AG08396 (cell line): ENCODE data around the gene NOP16.
A peak's percentile ranks its signal among the peaks of the same experiment; 100 is the strongest.

Source experiments
- DNase-seq: peaks from one replicate; pipeline ENCODE4 v3.0.0; 2012; ENCODE audit warnings: low spot score, mixed read lengths

The NOP16 gene, protein sequence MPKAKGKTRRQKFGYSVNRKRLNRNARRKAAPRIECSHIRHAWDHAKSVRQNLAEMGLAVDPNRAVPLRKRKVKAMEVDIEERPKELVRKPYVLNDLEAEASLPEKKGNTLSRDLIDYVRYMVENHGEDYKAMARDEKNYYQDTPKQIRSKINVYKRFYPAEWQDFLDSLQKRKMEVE

DNA sequence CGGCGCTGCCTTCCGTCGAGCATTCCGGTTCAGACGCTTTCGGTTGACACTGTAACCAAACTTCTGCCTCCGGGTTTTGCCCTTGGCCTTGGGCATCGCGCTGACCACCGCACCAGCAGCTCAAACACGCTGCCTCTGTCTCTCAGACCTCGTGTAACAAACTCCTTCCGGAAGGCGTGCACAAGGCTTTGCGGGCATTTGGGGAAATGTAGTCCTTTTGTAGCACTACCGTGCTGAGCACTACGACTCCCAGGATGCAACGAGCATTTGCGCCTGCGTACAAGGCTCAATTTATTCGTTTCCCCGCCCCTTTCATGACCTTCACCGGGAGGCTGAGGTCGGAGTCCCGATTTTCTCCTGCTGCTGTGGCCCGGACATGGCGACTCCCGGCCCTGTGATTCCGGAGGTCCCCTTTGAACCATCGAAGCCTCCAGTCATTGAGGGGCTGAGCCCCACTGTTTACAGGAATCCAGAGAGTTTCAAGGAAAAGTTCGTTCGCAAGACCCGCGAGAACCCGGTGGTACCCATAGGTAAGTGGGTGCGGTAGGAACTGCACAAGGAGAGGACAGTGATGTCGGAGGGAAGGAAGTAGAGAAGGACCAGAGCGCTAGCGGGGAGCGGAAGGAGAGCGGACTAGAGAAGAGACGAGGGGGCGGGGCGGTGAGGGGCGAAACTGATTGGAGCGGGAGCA, at the start of gene NOP16, which contains the start of gene HIGD2A:
Gene NOP16, minus strand, starts transcription at position 155 of the 691 bp plus-strand sequence. Its CDS starts 59 bp downstream, at position 96.
Gene HIGD2A, plus strand, starts transcription at position 308 of the 691 bp plus-strand sequence. Its CDS starts 69 bp downstream, at position 377.
- DNase-seq = peak; percentile 97

DNA sequence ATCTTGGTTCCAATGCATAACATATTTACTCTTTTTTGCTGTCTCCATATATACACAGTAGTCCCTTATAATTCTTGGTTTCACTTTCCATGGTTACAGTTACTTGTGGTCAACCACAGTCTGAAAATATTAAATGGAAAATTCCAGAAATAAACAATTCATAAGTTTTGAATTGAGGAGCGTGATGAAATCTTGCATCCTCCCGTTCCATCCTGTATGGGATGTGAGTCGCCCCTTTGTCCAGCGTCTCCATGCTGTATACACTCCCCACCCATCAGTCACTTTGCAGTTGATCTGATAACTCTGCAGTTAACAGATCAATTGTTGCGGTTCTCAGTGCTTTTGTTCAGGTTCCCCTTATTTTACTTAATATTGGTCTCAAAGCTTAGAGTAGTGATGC, 48.3 kb upstream of the NOP16 start:
- DNase-seq = peak; percentile 65

DNA sequence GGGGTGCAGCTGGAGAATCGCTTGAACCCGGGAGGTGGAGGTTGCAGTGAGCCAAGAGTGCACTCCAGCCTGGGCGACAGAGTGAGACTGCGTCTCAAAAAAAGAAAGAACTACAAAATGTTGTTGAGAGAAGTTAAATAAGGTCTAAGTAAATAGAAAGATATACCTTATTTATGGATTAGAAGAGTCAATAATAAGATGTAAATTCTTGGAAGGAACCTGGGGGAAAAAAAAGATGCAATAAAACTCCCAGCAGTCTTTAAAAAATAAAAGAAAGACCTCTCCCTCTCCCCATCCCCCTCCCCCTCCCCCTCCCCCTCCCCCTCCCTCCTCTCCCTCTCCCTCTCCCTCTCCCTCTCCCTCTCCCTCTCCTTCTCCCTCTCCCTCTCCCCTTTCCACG, 44.3 kb upstream of the NOP16 start:
- DNase-seq = no peak

DNA sequence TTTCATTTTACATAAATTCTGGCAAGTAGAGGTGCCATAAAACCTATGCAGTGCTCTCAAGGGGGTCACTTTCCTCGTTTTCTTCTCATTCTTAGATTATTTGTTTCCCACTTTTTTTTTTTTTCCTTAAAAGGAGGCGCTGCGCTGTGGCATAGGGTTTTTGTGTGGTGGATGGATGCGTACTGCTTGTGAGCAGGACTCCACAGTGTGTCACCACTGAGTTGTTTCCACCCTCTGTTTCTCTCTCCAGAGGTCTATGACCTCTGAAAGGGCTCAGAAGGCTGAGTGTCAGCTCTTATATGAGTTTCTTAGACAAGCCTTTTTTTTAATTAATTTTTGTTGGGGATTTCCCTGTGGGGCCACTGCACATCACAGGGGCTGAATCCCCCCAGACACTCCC, 41.6 kb upstream of the NOP16 start:
- no peak for DNase-seq

DNA sequence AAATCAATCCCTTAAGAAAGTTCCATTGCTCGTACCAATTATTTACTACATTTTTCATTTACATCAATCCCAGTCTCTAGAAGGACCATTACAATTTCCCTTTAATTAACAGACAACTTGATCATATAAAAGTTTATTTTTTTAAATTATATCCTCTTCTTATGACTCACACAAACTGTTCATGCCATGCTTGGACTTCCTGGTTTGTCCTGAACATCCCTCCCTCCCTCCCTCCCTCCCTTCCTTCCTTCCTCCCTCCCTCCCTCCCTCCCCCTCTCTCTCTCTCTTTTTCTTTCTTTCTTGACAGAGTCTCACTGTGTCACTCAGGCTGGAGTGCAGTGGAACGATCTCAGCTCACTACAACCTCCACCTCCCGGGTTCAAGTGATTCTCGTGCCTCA, 39.6 kb upstream of the NOP16 start:
- DNase-seq = peak; percentile 44

DNA sequence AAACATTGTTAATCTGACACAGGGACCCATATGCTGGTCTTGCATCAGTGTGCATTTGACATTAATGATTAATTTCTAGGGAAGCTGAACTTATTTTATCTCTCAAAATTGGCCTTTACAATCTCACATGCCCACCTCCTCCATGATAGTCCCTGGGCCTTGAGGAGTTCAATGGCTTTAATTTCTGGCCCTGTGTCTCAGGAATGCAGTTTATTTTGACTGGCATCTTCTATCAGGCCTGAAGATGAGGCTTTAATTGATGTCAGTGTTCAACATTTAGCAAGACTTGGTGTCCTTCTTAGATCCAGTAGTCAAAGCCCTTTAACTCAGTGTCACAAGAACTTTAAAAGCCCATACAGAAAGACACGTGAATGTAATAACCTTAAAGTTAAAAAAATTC, 38.5 kb upstream of the NOP16 start:
- DNase-seq = no peak

DNA sequence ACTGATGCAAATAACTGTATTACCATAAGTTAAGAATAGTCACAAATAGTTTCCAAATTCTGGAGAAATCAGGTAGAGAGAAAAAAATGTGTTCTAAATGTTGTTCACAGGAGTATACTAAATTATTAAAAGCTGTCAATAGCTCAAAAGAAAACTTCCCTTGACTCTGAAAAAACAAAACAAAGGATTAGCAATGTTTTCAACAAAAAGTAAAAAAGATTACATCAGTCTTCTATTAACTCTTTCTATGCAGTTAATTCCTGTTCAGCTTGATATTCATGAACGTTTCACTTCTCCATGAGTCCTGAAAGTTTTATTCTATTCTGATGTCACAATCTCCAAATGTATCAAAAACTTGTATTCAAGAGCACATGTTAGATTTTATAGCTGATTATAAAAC, 37.4 kb upstream of the NOP16 start:
- no peak for DNase-seq

DNA sequence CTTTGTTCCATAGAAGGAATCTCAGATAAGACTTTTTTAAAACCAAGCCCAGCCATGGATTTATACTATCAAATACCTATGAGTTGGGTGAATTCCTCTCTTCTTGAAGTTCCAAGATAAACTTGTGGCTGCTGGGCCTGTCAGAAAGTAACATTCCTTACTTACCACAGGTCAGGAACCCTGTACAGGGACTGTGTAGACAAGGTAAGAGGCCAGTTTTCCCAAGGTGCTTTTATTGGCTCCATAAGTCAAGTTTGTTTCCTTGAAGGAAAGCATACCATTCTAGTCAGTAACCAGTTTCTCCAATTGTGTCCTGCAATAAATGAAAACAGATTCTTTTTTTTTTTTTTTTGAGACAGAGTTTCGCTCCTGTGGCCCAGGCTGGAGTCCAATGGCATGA, 36.7 kb upstream of the NOP16 start:
- no peak for DNase-seq

DNA sequence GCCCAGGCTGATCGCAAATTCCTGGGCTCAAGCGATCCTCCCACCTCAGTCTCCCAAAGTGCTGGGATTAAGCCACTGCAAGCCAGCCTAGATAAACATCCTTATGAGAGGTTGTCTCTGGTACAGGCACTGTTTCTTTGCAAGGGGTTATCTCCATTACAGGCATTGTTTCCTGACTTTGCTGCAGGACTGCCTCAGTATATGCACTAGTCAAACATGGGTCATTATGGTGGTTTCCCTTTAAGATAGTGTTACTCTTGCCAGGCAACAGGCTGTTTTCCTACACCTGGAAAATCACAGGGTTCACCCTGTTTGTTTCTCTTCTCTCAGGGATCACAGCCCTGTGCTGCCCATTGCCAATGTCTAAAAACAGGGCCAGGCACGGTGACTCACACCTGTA, 35.8 kb upstream of the NOP16 start:
- DNase-seq = no peak

DNA sequence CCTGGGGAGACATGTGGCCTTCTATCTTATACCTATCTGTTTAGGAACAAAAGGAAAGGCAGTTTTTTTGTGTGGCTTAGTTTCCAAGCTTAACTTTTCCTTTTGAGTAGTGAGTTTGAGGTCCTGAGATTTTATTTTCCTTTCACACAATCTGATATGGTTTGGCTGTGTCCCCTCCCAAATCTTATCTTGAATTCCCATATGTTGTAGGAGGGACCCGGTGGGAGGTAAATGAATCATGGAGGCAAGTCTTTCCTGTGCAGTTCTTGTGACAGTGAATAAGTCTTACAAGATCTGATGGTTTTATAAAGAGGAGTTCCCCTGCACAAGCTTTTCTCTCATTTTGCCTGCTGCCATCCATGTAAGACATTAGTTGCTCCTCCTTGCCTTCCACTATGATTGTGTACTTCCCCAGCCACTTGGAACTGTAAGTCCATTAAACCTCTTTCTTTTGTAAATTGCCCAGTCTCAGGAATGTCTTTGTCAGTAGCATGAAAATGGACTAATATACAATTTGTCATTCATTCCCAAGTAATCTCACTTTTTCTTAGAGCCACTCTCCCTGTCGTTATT, 32.7 kb upstream of the NOP16 start:
- no peak for DNase-seq

DNA sequence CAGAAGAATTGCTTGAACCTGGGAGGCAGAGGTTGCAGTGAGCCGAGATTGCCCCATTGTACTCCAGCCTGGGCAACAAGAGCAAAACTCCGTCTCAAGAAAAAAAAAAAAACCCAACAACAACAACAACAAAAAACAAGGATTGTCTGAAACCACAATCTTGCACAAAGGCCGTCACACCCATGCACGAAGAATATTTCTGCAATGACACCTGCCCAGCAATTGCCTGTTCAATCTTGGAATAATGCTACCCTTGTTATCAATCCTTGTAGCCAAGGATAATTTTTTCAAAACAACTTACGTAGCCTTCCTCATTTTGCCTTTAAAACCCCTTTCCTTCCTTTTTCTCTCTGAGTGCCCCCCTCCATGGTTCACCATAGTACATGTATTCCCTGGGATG, 31.7 kb upstream of the NOP16 start:
- no peak for DNase-seq

DNA sequence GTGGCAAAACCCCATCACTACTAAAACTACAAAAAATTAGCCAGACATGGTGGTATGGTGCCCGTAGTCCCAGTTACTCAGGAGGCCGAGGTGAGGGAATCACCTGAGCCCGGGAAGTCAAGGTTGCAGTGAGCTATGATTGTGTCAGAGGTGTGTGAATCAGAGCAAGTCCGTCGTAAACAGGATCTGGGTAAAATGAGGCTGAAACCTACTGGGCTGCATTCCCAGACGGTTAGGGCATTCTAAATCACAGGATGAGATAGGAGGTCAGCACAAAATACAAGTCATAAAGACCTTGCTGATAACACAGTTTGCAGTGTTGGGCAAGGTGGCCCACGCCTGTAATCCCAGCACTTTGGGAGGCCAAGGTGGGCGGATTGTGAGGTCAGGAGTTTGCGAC, 29.9 kb upstream of the NOP16 start:
- no peak for DNase-seq

DNA sequence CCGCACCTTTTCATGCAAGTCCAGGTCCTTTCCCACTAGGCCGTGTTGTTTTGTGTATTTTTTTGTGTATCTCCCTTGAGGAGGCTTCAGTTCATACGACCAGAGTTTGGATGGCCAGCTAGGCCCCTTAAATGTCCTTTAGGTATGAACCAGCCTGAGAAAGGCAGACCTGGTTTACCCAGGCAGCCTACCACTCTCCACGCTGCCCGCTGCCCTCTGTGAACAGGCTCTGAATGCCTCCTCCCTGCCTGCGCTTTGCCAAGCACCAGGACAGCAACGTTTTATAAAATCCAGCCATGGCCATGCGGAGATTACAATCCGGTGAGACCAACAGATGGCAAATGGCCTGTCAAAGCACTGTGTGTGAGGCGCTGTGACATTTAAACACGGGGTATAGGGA, 28.6 kb upstream of the NOP16 start:
- DNase-seq = no peak

DNA sequence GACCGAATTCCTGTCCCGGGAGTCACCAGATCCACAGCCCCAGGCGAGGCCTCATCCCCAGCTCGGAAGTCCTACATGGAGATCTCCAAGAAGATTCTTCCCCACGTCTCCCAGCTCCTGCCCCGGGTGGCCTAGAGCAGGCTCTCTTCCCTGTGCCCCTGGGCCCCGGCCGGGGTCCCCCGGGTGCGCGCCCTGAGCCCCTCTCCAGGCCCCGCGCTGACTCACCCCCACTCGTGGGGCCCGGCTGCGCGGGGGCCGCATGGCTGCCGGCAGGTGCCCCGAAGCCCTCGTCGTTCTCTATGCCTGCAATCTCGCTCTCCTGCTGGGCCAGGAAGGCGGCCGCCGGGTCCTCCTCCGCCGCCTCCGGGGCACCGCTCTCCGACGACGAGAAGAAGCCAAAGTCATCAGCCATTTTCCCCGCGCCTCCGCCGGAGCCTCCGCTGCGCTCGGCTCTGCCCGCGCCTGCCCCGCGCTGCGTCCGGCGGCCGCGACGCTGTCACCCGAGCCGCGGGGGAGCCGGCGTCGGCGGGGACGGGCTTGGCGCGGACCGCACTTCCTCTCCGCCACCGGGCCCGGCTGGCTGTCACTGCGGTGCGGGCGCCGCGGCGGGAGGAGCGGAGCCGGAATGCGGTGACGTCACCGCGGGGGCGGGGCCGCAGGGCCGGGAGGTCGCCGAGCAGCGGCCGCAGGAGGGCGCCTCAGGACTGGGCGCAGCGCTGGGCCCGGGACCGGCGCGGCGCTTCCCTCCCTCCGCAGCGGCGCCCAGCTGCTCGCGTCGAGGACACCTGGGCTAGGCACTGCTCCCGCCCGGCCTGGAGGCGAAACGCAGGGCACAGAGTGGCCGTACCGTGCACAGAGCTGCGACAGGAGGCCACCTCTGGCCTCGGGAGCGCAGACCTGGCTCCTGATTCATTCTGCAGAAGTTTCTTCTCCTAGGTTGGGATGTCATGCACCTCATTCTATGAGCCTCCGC, 27.8 kb upstream of the NOP16 start, which contains the start of gene CLTB:
Gene CLTB, minus strand, starts transcription at position 588 of the 973 bp plus-strand sequence. Its CDS starts 176 bp downstream, at position 412.
- peak; percentile 97 for DNase-seq

DNA sequence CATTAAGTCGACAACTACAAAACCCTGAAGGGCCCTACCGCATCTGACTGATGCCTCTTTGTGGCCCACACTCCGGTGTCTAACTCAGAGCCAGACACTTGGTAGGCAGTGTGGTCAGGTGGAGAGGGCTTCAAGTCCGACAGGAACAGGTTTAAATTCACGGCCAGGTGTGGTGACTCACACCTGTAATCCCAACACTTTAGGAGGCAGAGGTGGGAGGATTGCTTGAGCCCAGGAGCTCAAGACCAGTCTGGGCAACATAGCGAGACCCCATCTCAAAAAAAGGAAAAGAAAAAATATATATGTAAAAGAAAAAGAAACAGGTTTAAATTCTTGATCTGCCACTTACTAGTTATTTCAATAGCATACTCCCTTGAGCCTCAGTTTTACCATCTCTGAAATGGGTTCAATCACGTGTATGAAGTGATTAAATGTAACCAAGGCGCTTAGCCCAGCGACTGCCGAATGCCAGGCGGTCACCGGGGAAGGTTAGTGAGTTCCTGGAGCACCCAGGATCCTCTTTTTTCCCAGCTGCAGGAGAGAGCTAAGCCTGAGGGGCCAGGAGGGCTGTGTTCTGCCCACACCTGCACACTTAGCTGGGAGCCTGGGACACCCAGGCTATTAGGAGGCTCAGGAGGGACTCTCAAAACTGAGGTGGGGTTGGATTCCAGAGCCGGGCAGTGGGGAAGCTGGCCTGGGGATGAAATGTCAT, 27.0 kb upstream of the NOP16 start:
- DNase-seq = no peak

DNA sequence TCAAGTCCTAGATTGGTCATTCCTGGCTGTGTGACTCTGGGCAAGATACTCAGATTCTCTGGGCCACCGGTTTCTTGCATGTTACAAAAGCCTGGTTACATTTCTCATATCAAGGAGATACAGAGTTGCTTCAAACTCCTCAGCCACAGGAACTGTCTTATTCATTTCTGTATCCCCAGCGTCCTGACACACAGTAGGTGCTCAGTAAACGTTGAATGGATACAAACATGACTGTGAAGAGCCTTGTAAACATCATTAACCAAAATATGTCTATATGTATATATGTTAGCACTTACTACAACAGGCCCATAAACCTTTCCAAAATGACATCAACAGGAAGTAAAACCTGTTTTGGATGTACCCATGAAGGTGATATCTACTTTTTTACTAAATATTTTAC, 26.3 kb upstream of the NOP16 start:
- no peak for DNase-seq

DNA sequence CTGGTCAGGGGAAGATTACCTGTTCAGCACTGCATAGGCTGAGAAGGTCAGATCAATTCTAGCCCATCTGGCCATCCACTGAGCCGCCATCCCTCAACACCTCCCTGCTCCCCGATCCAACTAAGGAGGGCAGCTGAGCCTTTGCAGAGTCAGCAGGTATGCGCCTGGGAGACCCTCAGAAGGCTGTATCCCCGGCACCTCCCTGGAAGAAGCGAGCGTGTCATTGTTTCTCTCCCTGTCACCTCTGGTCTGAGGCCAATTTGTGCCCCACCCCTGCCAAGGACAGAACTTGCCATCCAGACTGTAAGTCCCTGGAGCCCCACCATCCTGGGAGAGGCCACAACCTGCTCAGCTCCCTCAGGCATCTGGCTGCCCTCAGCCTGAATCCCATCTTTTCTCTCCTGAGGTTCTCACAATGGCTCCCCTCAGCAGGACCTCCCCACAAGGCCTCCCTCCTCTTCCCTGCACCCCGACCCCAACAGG, 25.4 kb upstream of the NOP16 start:
- no peak for DNase-seq

DNA sequence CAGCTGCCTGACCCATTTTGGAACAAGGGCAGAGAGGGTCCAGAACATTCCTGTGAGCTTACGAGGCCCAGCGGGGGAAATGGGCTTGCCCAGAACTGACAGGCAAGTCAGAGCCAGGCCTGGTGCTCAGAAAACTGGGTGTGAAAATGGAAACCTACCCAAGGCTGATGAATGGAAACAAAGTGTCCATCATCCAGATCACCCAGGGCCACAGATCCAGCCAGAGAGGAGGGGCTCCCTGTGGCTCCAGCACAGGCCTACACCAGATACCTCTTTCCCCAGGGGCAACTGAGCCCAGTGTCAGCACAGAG, 24.8 kb upstream of the NOP16 start:
- DNase-seq = peak; percentile 70

DNA sequence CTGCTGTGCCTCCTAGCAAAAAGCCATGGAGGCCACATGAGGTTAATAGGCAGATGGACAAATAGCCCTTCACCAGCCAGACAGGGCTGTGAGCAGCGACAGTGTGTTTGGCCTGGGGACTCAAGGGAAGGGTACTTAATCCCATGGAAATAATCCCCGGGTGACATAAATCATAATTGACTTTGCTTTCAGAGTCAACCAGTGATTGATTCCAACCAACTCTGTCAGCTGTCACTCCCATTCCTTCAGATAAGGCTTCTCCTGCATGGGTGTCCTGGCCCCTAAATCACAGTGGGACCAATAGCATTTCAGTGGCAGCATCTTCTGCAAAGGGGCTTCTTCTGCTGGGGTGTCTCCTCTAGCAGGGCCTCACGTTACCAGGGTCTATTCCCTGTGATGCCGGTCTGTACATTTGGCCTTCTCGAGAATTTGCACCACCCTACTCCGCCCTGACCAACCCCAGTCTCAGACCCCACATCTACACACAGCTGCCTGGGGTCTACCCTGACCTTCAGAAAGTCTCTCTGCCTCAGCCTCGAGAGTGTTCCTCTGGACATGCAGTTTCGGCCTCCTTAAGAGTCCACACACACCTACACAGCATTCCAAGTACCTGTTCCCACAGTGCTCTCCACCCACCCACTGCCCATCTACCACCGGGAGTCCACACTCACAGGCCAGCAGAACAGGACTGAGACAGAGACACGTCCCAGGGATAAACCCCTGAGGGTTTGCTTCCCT, 24.3 kb upstream of the NOP16 start:
- no peak for DNase-seq

DNA sequence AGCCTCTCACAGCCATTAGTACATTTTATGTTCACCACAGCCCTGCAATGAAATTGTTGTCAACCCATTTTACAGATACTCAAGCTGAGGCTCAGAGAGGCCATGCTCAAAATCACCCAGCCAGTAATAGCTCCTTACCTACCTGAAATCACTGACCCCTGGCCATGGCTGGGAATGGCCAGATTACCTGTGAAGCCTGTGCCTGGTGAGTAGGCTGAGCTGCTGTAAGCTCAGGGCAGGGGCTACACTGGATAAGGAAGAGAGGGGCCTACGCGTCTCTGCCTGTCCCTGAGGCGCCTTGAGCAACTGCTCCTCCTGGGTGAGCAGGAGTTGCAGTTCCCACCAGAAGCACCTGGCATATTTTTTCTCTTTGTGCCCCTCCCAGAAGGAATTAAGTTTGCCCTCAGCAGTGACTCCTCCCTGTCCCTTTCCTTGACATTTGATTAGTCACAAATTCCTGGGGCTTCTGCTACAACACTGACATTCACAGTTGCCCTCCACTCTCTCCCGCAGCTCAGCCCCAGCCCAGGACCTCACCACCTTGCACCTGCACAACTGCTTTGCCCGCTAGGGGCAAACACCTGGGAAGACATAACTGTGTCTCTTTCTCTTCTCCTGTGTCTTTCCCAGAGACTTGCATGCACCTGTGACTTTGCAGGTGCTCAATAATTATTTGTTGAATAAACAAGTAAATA, 22.2 kb upstream of the NOP16 start:
- no peak for DNase-seq
